OCI-LY3 (cell line): Measurements from ENCODE around the gene C1orf21.

Source experiments
- H2AFZ ChIP-seq: fragments of 200-600, 300-600 bp; shearing (Covaris generic); 2 replicates; pipeline ENCODE4 v1.6.0; 2014; ENCODE audit warnings: antibody characterized with exemption, low read depth, low read length
- H3K27ac ChIP-seq: fragments of 200-600, 300-600 bp; sonication (generic); 2 replicates; pipeline ENCODE4 v1.5.1; 2014; ENCODE audit warnings: mild to moderate bottlenecking, low read length, moderate library complexity, mixed read lengths
- H3K27me3 ChIP-seq: fragments of 200-600, 300-600 bp; sonication (generic); 2 replicates; pipeline ENCODE4 v1.6.1; 2014; ENCODE audit warnings: low read depth, low read length, mixed read lengths
- H3K36me3 ChIP-seq: fragments of 200-600, 300-600 bp; sonication (generic); replicated peaks from 2 replicates; pipeline ENCODE3; 2014; ENCODE audit warnings: low read depth, low read length, mixed read lengths
- H3K4me1 ChIP-seq: fragments of 300-600, 200-600 bp; sonication (generic); 2 replicates; pipeline ENCODE4 v1.6.1; 2014; ENCODE audit warnings: low read length, mixed read lengths
- H3K4me2 ChIP-seq: fragments of 200-600, 300-600 bp; sonication (generic); 2 replicates; pipeline ENCODE4 v1.6.1; 2014; ENCODE audit warnings: low read length, mixed read lengths
- H3K4me3 ChIP-seq: fragments of 300-600, 200-600 bp; sonication (generic); 2 replicates; pipeline ENCODE4 v1.5.1; 2014; ENCODE audit warnings: antibody characterized with exemption, mild to moderate bottlenecking, low read length, moderate library complexity
- H3K79me2 ChIP-seq: fragments of 300-600, 200-600 bp; shearing (Covaris generic); 2 replicates; pipeline ENCODE4 v1.6.1; 2014; ENCODE audit warnings: mild to moderate bottlenecking, low read length, mixed read lengths
- H3K9ac ChIP-seq: fragments of 300-600, 200-600 bp; shearing (Covaris generic); 2 replicates; pipeline ENCODE4 v1.6.0; 2014; ENCODE audit warnings: mild to moderate bottlenecking, low read length, moderate library complexity
- H3K9me3 ChIP-seq: fragments of 200-600, 300-600 bp; shearing (Covaris generic); 2 replicates; pipeline ENCODE4 v1.6.1; 2014; ENCODE audit warnings: low read length, mixed read lengths; ENCODE audit not compliant: insufficient read depth
- H4K20me1 ChIP-seq: fragments of 200-600, 300-600 bp; sonication (generic); 2 replicates; pipeline ENCODE4 v1.6.1; 2016; ENCODE audit warnings: low read length, mixed read lengths; ENCODE audit not compliant: insufficient read depth
- CTCF ChIP-seq: fragments of 200-600, 300-600 bp; sonication (generic); IDR thresholded peaks from 2 replicates; pipeline ENCODE4 v1.5.1; 2014; ENCODE audit warnings: antibody characterized with exemption, low read length, low read depth
- EZH2phosphoT487 ChIP-seq: fragments of 200-600 bp; shearing (Covaris generic); IDR thresholded peaks from 2 replicates; pipeline ENCODE4 v1.6.1; 2018; ENCODE audit warnings: antibody characterized with exemption, mixed run types, low read depth

The C1orf21 gene

GRCh38 chr1:184677344-184677743 is 290.5 kb downstream of the C1orf21 start:
- Histone ChIP-seq H3K79me2 (no peaks in the 10 kb centered on the region), H3K27ac (no peak overlapping the region), H3K27me3 (0 out of 2 replicates have a peak, but pooled peaks cover 3% of the 10 kb centered on the region), H3K9me3 (no peaks in the 10 kb centered on the region), H3K4me3 (no peak overlapping the region), H3K36me3 (no peaks in the 10 kb centered on the region), H2AFZ (no peak overlapping the region), H3K9ac (no peak overlapping the region), H4K20me1 (no peaks in the 10 kb centered on the region), H3K4me2 (no peak overlapping the region), H3K4me1 (no peaks in the 10 kb centered on the region)
- TF ChIP-seq CTCF (no peak), EZH2phosphoT487 (no peak)
